ENCODE results near the gene PDE8B. TPM values are rescaled to one million over a fixed set of nuclear protein-coding genes. Genes with fewer than 3 reads are reported as not detected.

The PDE8B gene
- polyA plus RNA-seq, 1 of the 3 experiments (the other 2 are of a cell fraction): not detected

DNA sequence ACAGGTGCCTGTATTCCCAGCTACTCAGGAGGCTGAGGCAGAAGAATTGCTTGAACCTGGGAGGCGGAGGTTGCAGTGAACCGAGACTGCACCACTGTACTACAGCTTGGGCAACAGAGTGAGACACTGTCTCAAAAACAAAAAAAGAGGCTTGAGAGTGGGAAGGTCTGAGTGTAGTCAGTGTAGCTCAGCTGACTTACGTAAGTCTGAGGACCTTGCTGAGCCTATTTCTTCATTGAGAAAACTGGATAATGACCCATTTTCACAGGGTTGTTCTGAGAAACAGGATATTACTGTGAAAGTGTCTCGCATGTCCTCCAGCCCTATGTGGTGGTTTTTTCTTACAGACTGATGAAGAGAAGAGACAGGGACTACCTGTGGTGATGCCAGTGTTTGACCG, 214.9 kb downstream of the PDE8B start (continued):
- TF ChIP-seq, protein P1, sequence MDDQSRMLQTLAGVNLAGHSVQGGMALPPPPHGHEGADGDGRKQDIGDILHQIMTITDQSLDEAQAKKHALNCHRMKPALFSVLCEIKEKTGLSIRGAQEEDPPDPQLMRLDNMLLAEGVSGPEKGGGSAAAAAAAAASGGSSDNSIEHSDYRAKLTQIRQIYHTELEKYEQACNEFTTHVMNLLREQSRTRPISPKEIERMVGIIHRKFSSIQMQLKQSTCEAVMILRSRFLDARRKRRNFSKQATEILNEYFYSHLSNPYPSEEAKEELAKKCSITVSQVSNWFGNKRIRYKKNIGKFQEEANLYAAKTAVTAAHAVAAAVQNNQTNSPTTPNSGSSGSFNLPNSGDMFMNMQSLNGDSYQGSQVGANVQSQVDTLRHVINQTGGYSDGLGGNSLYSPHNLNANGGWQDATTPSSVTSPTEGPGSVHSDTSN (IDR thresholded peaks at IDR 0.05): no peak
- TF ChIP-seq ELF1 (IDR thresholded peaks at IDR 0.05): no peak
- no peak for TF ChIP-seq TCF12 (IDR thresholded peaks at IDR 0.05)
- TF ChIP-seq EZH2phosphoT487 (IDR thresholded peaks at IDR 0.05; ENCODE audit: borderline replicate concordance, low read depth): no peak

DNA sequence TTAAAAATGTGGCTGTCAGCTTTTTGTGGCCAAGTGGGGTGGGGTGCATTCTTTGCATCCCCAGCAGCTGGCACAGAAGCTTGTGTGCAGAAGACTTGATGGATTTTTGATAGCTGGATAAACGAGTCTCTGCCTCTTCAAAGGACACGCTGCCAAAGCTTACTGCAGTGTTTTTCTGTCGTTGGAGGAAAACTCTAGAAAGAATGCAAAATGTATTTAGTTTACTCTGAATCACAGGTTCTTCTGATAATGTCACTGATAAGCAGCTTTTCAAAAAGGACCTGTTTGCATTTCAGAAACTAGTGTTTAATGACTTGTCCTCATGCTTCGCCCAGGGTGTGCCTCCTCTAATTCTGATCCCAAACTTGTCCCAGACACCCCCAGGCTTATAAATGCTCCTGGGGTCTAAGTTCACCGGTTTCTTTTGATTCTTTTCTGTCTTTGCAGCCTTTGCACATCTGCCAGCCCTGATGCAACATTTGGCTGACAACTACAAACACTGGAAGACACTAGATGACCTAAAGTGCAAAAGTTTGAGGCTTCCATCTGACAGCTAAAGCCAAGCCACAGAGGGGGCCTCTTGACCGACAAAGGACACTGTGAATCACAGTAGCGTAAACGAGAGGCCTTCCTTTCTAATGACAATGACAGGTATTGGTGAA, 215.6 kb downstream of the PDE8B start:
- no peaks in the 10 kb centered on the region for H3K9me2 ChIP-seq
- H3K9me3 ChIP-seq: no peaks in the 10 kb centered on the region
- H3K4me3 ChIP-seq (ENCODE audit: low read depth in 2 of 2, low read length in 1 of 2): no peak overlapping the region
- CTCF ChIA-PET: interaction anchor here (1.3 to 3.6 kb wide), 4 partner anchors 9 to 17 kb away, joined by 4 to 17 read pairs (median 8); no protein-coding TSS in a partner anchor
- no peaks in the 10 kb centered on the region for H4K20me1 ChIP-seq (ENCODE audit: insufficient read depth)
- H3K4me1 ChIP-seq (ENCODE audit: control insufficient read depth in 1 of 2, insufficient read depth in 2 of 2, low read depth in 1 of 2, low read length in 1 of 2): peaks cover 0 to 9% of the 10 kb centered on the region in 2 experiments; a peak in 1 of 4 replicates
- H3F3A ChIP-seq (replicated peaks; ENCODE audit: insufficient read depth): peaks cover 16% of the 10 kb centered on the region
- no peaks in the 10 kb centered on the region for H3K79me2 ChIP-seq (ENCODE audit: insufficient read depth)
- no peaks in the 10 kb centered on the region for H3K27me3 ChIP-seq (ENCODE audit: insufficient read depth)
- peaks cover 7 to 26% of the 10 kb centered on the region in 2 experiments for H3K36me3 ChIP-seq (replicated peaks in 1 of 2; ENCODE audit: control insufficient read depth in 1 of 2, insufficient read depth in 2 of 2, low read length in 1 of 2)
- WGBS (ENCODE audit: low lambda C conversion rate): 58% methylated on average over 8 of the region's 8 CpGs
- H3K4me2 ChIP-seq: peak overlapping the region; percentile 35; the same call in 1 of the 2 replicates
- no peak overlapping the region for H2AFZ ChIP-seq (ENCODE audit: low read depth)
- no peak for DNase-seq
- TF ChIP-seq GABPA (IDR thresholded peaks at IDR 0.05; ENCODE audit: low read depth) (no peak), RCOR1 (IDR thresholded peaks at IDR 0.05; ENCODE audit: low read length) (no peak), TCF12 (IDR thresholded peaks at IDR 0.05) (no peak), EP300 (IDR thresholded peaks at IDR 0.05; ENCODE audit: borderline replicate concordance in 1 of 2, low read depth in 1 of 2, low read length in 1 of 2) (no peak), TEAD4 (IDR thresholded peaks at IDR 0.05; ENCODE audit: borderline replicate concordance, insufficient read depth) (no peak), GATA2 (CRISPR knock-in tag; IDR thresholded peaks at IDR 0.05) (no peak), NFIC (IDR thresholded peaks at IDR 0.05; ENCODE audit: borderline replicate concordance) (no peak), MXI1 (IDR thresholded peaks at IDR 0.05; ENCODE audit: low read depth, low read length) (no peak), CHD2 (IDR thresholded peaks at IDR 0.05; ENCODE audit: low read length, partially characterized antibody) (no peak)
- TF ChIP-seq, protein P2, sequence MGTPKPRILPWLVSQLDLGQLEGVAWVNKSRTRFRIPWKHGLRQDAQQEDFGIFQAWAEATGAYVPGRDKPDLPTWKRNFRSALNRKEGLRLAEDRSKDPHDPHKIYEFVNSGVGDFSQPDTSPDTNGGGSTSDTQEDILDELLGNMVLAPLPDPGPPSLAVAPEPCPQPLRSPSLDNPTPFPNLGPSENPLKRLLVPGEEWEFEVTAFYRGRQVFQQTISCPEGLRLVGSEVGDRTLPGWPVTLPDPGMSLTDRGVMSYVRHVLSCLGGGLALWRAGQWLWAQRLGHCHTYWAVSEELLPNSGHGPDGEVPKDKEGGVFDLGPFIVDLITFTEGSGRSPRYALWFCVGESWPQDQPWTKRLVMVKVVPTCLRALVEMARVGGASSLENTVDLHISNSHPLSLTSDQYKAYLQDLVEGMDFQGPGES (IDR thresholded peaks at IDR 0.05; ENCODE audit: low read depth, low read length): no peak
- TF ChIP-seq, protein P3, sequence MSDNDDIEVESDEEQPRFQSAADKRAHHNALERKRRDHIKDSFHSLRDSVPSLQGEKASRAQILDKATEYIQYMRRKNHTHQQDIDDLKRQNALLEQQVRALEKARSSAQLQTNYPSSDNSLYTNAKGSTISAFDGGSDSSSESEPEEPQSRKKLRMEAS (IDR thresholded peaks at IDR 0.05; ENCODE audit: low read depth): no peak
- TF ChIP-seq, protein P1 (IDR thresholded peaks at IDR 0.05): no peak
- no peak overlapping the region for H3K9ac ChIP-seq
- POLR2A ChIA-PET: no interaction called here
- H3K27ac ChIP-seq (ENCODE audit: low read depth in 2 of 2, low read length in 1 of 2): peak overlapping the region in 1 of 2 experiments; percentile 48; a peak in 1 of 4 replicates

Measured in SK-N-SH (cell line).